Measurements from ENCODE around the gene UBA6.

The UBA6 gene

GRCh38 chr4:67659065-67659464 is 41.9 kb downstream of the UBA6 start:
- TF ChIP-seq TAF1 (IDR thresholded peaks at IDR 0.05; ENCODE audit: borderline replicate concordance, insufficient read depth, low read length) = no peak
- no peak for TF ChIP-seq FOXP2 (optimal IDR thresholded peaks at IDR 0.05; ENCODE audit: borderline replicate concordance, extremely low read depth, extremely low read length, insufficient read depth)
- no peak for TF ChIP-seq REST (IDR thresholded peaks at IDR 0.05; ENCODE audit: insufficient read depth in 1 of 2, low read depth in 2 of 2, low read length in 2 of 2)
- TF ChIP-seq POLR2AphosphoS5 (IDR thresholded peaks at IDR 0.05; ENCODE audit: low read depth, low read length) = no peak
- no peak for TF ChIP-seq SIN3A (IDR thresholded peaks at IDR 0.05; ENCODE audit: borderline replicate concordance, insufficient read depth, low read length)

- no peak for TF ChIP-seq TAF1 (IDR thresholded peaks at IDR 0.05; ENCODE audit: borderline replicate concordance, insufficient read depth, low read length)
- no peak for TF ChIP-seq SIN3A (IDR thresholded peaks at IDR 0.05; ENCODE audit: borderline replicate concordance, insufficient read depth, low read length)
- no peak for TF ChIP-seq FOXP2 (optimal IDR thresholded peaks at IDR 0.05; ENCODE audit: borderline replicate concordance, extremely low read depth, extremely low read length, insufficient read depth)
- no peak for TF ChIP-seq POLR2AphosphoS5 (IDR thresholded peaks at IDR 0.05; ENCODE audit: low read depth, low read length)
- TF ChIP-seq REST (IDR thresholded peaks at IDR 0.05; ENCODE audit: insufficient read depth in 1 of 2, low read depth in 2 of 2, low read length in 2 of 2) = no peak
Measured at GRCh38 chr4:67658302-67658701, 42.7 kb downstream of the UBA6 start.

GRCh38 chr4:67651536-67651935 is 49.4 kb downstream of the UBA6 start:
- no peak for TF ChIP-seq POLR2AphosphoS5 (IDR thresholded peaks at IDR 0.05; ENCODE audit: low read depth, low read length)
- no peak for TF ChIP-seq SIN3A (IDR thresholded peaks at IDR 0.05; ENCODE audit: borderline replicate concordance, insufficient read depth, low read length)
- TF ChIP-seq FOXP2 (optimal IDR thresholded peaks at IDR 0.05; ENCODE audit: borderline replicate concordance, extremely low read depth, extremely low read length, insufficient read depth) = no peak
- no peak for TF ChIP-seq REST (IDR thresholded peaks at IDR 0.05; ENCODE audit: insufficient read depth in 1 of 2, low read depth in 2 of 2, low read length in 2 of 2)
- no peak for TF ChIP-seq TAF1 (IDR thresholded peaks at IDR 0.05; ENCODE audit: borderline replicate concordance, insufficient read depth, low read length)

- TF ChIP-seq TAF1 (IDR thresholded peaks at IDR 0.05; ENCODE audit: borderline replicate concordance, insufficient read depth, low read length) = no peak
- no peak for TF ChIP-seq FOXP2 (optimal IDR thresholded peaks at IDR 0.05; ENCODE audit: borderline replicate concordance, extremely low read depth, extremely low read length, insufficient read depth)
- TF ChIP-seq POLR2AphosphoS5 (IDR thresholded peaks at IDR 0.05; ENCODE audit: low read depth, low read length) = no peak
- no peak for TF ChIP-seq SIN3A (IDR thresholded peaks at IDR 0.05; ENCODE audit: borderline replicate concordance, insufficient read depth, low read length)
- no peak for TF ChIP-seq REST (IDR thresholded peaks at IDR 0.05; ENCODE audit: insufficient read depth in 1 of 2, low read depth in 2 of 2, low read length in 2 of 2)
Measured at GRCh38 chr4:67638136-67638535, 62.8 kb downstream of the UBA6 start.

GRCh38 chr4:67635331-67635730 is 65.6 kb downstream of the UBA6 start:
- TF ChIP-seq FOXP2 (optimal IDR thresholded peaks at IDR 0.05; ENCODE audit: borderline replicate concordance, extremely low read depth, extremely low read length, insufficient read depth) = no peak
- TF ChIP-seq TAF1 (IDR thresholded peaks at IDR 0.05; ENCODE audit: borderline replicate concordance, insufficient read depth, low read length) = no peak
- no peak for TF ChIP-seq REST (IDR thresholded peaks at IDR 0.05; ENCODE audit: insufficient read depth in 1 of 2, low read depth in 2 of 2, low read length in 2 of 2)
- TF ChIP-seq POLR2AphosphoS5 (IDR thresholded peaks at IDR 0.05; ENCODE audit: low read depth, low read length) = no peak
- no peak for TF ChIP-seq SIN3A (IDR thresholded peaks at IDR 0.05; ENCODE audit: borderline replicate concordance, insufficient read depth, low read length)
